CD14-positive monocyte (primary cell): Measurements from ENCODE around the gene HDGF. TPM values are rescaled to one million over a fixed set of nuclear protein-coding genes. Genes with fewer than 3 reads are reported as not detected.
"Not testable (repeated sequence)": the region's sequence is repeated elsewhere in the genome, so short reads cannot be mapped to it uniquely, and the experiment has no call there.

Experiments
- DNase-seq, 3 donors: peaks; one replicate each; pipeline ENCODE4 v3.0.0-alpha.2; 2011 to 2022
- H2AFZ ChIP-seq: 2 replicates; pipeline ENCODE4 v1.6.0; 2012; ENCODE audit warnings: mild to moderate bottlenecking, low read depth, low read length, inconsistent platforms; ENCODE audit not compliant: insufficient read depth, poor library complexity, severe bottlenecking
- H3K27ac ChIP-seq, 2 donors: 1 replicate in 1 of 2; 2 replicates in 1 of 2; pipeline ENCODE4 v1.5.1; 2012 to 2013; ENCODE audit warnings: low read length in 2 of 2, control low read depth in 1 of 2, inconsistent platforms in 1 of 2, low read depth in 1 of 2, mild to moderate bottlenecking in 1 of 2
- H3K27me3 ChIP-seq, 2 donors: one replicate each; pipeline versions ENCODE4 v1.6.0 to v1.6.1; 2011 to 2013; ENCODE audit warnings: low read length in 2 of 2; ENCODE audit not compliant: control insufficient read depth in 2 of 2, insufficient read depth in 2 of 2
- H3K36me3 ChIP-seq, 2 donors: replicated peaks in 1 of 2; 1 replicate in 1 of 2; 2 replicates in 1 of 2; pipeline versions ENCODE4 v1.5.1 to v1.6.1; 2012 to 2013; ENCODE audit warnings: low read length in 2 of 2, control low read depth in 1 of 2, inconsistent platforms in 1 of 2, mild to moderate bottlenecking in 1 of 2; ENCODE audit not compliant: insufficient read depth in 2 of 2, control insufficient read depth in 1 of 2
- H3K4me1 ChIP-seq, 2 donors: 1 replicate in 1 of 2; 2 replicates in 1 of 2; pipeline versions ENCODE4 v1.5.1 to v1.6.1; 2012 to 2013; ENCODE audit warnings: low read length in 2 of 2, control low read depth in 1 of 2, inconsistent platforms in 1 of 2, mild to moderate bottlenecking in 1 of 2, moderate library complexity in 1 of 2; ENCODE audit not compliant: insufficient read depth in 2 of 2, control insufficient read depth in 1 of 2
- H3K4me2 ChIP-seq: replicated peaks from 2 replicates; pipeline ENCODE3; 2012; ENCODE audit warnings: low read length, moderate library complexity, mild to moderate bottlenecking; ENCODE audit not compliant: poor library complexity, severe bottlenecking; ENCODE audit errors: extremely low read depth
- H3K4me3 ChIP-seq, 3 experiments: fragments of 200-600 bp in 1 of 3; sonication (generic) in 1 of 3; replicated peaks in 1 of 3; 1 replicate in 2 of 3; 2 replicates in 1 of 3; pipeline ENCODE4 v1.5.1; 2011 to 2013; ENCODE audit warnings: low read length in 3 of 3, mild to moderate bottlenecking in 3 of 3, control low read depth in 2 of 3, low read depth in 2 of 3, inconsistent platforms in 1 of 3, moderate library complexity in 1 of 3
- H3K79me2 ChIP-seq: 2 replicates; pipeline ENCODE4 v1.6.0; 2012; ENCODE audit warnings: mild to moderate bottlenecking, control low read depth, inconsistent platforms, low read length, moderate library complexity; ENCODE audit not compliant: insufficient read depth
- H3K9ac ChIP-seq: 2 replicates; pipeline ENCODE4 v1.6.0; 2017; ENCODE audit warnings: low read length, mild to moderate bottlenecking; ENCODE audit not compliant: insufficient read depth, poor library complexity, severe bottlenecking
- H3K9me3 ChIP-seq, 2 donors: replicated peaks in 1 of 2; 1 replicate in 1 of 2; 2 replicates in 1 of 2; pipeline versions ENCODE4 v1.5.1 to v1.6.1; 2012 to 2013; ENCODE audit warnings: low read length in 2 of 2, control low read depth in 1 of 2; ENCODE audit not compliant: control insufficient read depth in 1 of 2, insufficient read depth in 1 of 2
- H4K20me1 ChIP-seq: 2 replicates; pipeline ENCODE4 v1.6.0; 2012; ENCODE audit warnings: mild to moderate bottlenecking, low read length, control low read depth, moderate library complexity; ENCODE audit not compliant: insufficient read depth
- H3K27ac Mint-ChIP-seq, 7 donors: one replicate each; pipeline ENCODE4 v1.8.0; 2020; ENCODE audit warnings: mild to moderate bottlenecking in 7 of 7, mixed read lengths in 7 of 7, moderate library complexity in 6 of 7, inconsistent platforms in 2 of 7
- H3K27me3 Mint-ChIP-seq, 3 donors: one replicate each; pipeline ENCODE4 v1.8.0; 2021 to 2022; ENCODE audit warnings: low read depth in 3 of 3, mild to moderate bottlenecking in 3 of 3, mixed read lengths in 3 of 3, moderate library complexity in 3 of 3, inconsistent platforms in 1 of 3
- H3K36me3 Mint-ChIP-seq, 2 donors: one replicate each; pipeline ENCODE4 v1.8.0; 2020; ENCODE audit warnings: mixed read lengths in 2 of 2, inconsistent platforms in 1 of 2, mild to moderate bottlenecking in 1 of 2
- H3K4me1 Mint-ChIP-seq: one replicate; pipeline ENCODE4 v1.8.0; 2020; ENCODE audit warnings: mild to moderate bottlenecking, mixed read lengths
- H3K4me3 Mint-ChIP-seq, 2 donors: one replicate each; pipeline ENCODE4 v1.8.0; 2020; ENCODE audit warnings: mild to moderate bottlenecking in 2 of 2, mixed read lengths in 2 of 2, moderate library complexity in 1 of 2
- H3K9me3 Mint-ChIP-seq, 7 donors: one replicate each; pipeline ENCODE4 v1.8.0; 2020 to 2022; ENCODE audit warnings: mixed read lengths in 7 of 7, mild to moderate bottlenecking in 6 of 7, moderate library complexity in 6 of 7, inconsistent platforms in 2 of 7
- CTCF ChIP-seq: fragments of 200-600 bp; IDR thresholded peaks from one replicate; pipeline ENCODE4 v1.8.0; 2022; ENCODE audit warnings: antibody characterized with exemption, mild to moderate bottlenecking
- WGBS: methylation state at CpG from one replicate; pipeline ENCODE4 v1.1.5; 2013; ENCODE audit warnings: missing lambda C conversion rate; ENCODE audit not compliant: insufficient coverage; 5-methylcytosine and 5-hydroxymethylcytosine counted together
- intact Hi-C, 2 donors: fragments of 100-400 bp; cut with micrococcal nuclease; formaldehyde crosslinking; loops; one replicate each; pipeline versions ENCODE4 v1.15.0 to v1.15.1; 2023
- polyA plus RNA-seq, 3 donors: library from polyadenylated mRNA; depleted of rRNA in 1 of 3; unstranded in 2 of 3; stranded (reverse) in 1 of 3; fragments of 300-500 nt in 2 of 3; fragments of >200 nt in 1 of 3; fragmentation: Illumina TruSeq in 2 of 3; gene quantifications; 1 replicate in 2 of 3; 2 replicates in 1 of 3; pipeline ENCODE4 v1.2.3, GENCODE V29; 2012 to 2021

Gene HDGF
- polyA plus RNA-seq, 3 donors: 23.9 to 92.4 (median 49.9) TPM

- peaks cover 0 to 1% (median 0%) of the 10 kb centered on the region in 7 donors for H3K9me3 Mint-ChIP-seq
These were observed 9.3 kb upstream of the HDGF start for GRCh38 chr1:156760796-156761104.

GRCh38 chr1:156760092-156760795 is 8.8 kb upstream of the HDGF start:
- peaks cover 6% of the 10 kb centered on the region for H3K4me1 Mint-ChIP-seq
- H3K9me3 ChIP-seq: no peaks in the 10 kb centered on the region
- no peak overlapping the region for H3K9ac ChIP-seq
- H3K36me3 Mint-ChIP-seq: no peaks in the 10 kb centered on the region
- H3K36me3 ChIP-seq: no peaks in the 10 kb centered on the region
- no peak overlapping the region for H3K4me2 ChIP-seq
- no peak overlapping the region for H3K27ac ChIP-seq
- H3K9me3 Mint-ChIP-seq: peaks cover 0 to 1% (median 0%) of the 10 kb centered on the region in 7 donors
- no peaks in the 10 kb centered on the region for H4K20me1 ChIP-seq
- H3K27me3 Mint-ChIP-seq: peaks cover 0 to 2% (median 2%) of the 10 kb centered on the region in 3 donors
- no peak overlapping the region for H3K4me3 Mint-ChIP-seq
- H3K79me2 ChIP-seq: peaks cover 3% of the 10 kb centered on the region
- no peak overlapping the region for H2AFZ ChIP-seq
- no peak overlapping the region for H3K4me3 ChIP-seq
- intact Hi-C loops: no loop called here
- no peak overlapping the region for H3K27ac Mint-ChIP-seq
- no CpG with 5 or more reads among the region's 6 CpGs for WGBS
- TF ChIP-seq CTCF: no peak
- DNase-seq: no peak
- no peaks in the 10 kb centered on the region for H3K4me1 ChIP-seq
- H3K27me3 ChIP-seq: no peaks in the 10 kb centered on the region

More at GRCh38 chr1:156760796-156761104, 9.3 kb upstream of the HDGF start:
- Histone ChIP-seq H3K9me3 (no peaks in the 10 kb centered on the region), H4K20me1 (no peaks in the 10 kb centered on the region), H3K27me3 (no peaks in the 10 kb centered on the region), H3K4me3 (no peak overlapping the region), H3K4me2 (no peak overlapping the region), H3K36me3 (no peaks in the 10 kb centered on the region), H3K79me2 (no peaks in the 10 kb centered on the region), H3K27ac (no peak overlapping the region), H3K4me1 (peaks cover 4% of the 10 kb centered on the region in 2 donors), H3K9ac (no peak overlapping the region), H2AFZ (no peak overlapping the region)
- no peak for TF ChIP-seq CTCF
- intact Hi-C loops: no loop called here
- 92% methylated on average over 2 of the region's 4 CpGs for WGBS
- DNase-seq: no peak
- no peak overlapping the region for H3K4me3 Mint-ChIP-seq
- H3K4me1 Mint-ChIP-seq: peaks cover 4% of the 10 kb centered on the region
- peaks cover 0 to 2% (median 2%) of the 10 kb centered on the region in 3 donors for H3K27me3 Mint-ChIP-seq
- no peaks in the 10 kb centered on the region for H3K36me3 Mint-ChIP-seq
- H3K27ac Mint-ChIP-seq: no peak overlapping the region

- H2AFZ ChIP-seq, H3K4me2 ChIP-seq, H3K9me3 Mint-ChIP-seq, H3K9me3 ChIP-seq, H4K20me1 ChIP-seq, H3K9ac ChIP-seq, H3K36me3 Mint-ChIP-seq, H3K27me3 ChIP-seq, H3K4me3 ChIP-seq, H3K27ac ChIP-seq, DNase-seq, H3K27me3 Mint-ChIP-seq, intact Hi-C loops, H3K4me3 Mint-ChIP-seq, H3K36me3 ChIP-seq: not testable (repeated sequence)
- WGBS: 92% methylated on average over 4 of the region's 10 CpGs
- H3K79me2 ChIP-seq: peaks cover 26% of the 10 kb centered on the region
- H3K4me1 Mint-ChIP-seq: peaks cover 27% of the 10 kb centered on the region
- peaks cover 10 to 18% of the 10 kb centered on the region in 2 donors for H3K4me1 ChIP-seq
- peak overlapping the region in 1 of 7 donors; percentile 43 for H3K27ac Mint-ChIP-seq
These were observed 6.2 kb upstream of the HDGF start for GRCh38 chr1:156757572-156758253.
